Keratinocyte (primary cell): ENCODE measurements around the gene CSMD2. TPM values are rescaled to one million over a fixed set of nuclear protein-coding genes. Genes with fewer than 3 reads are reported as not detected.

ENCODE experiments used
- DNase-seq: peaks from one replicate; pipeline ENCODE4 v3.0.0-alpha.2; 2011; ENCODE audit warnings: low read depth, missing footprints, low spot score
- FAIRE-seq: peaks from 2 replicates; lab custom pipeline; 2011; peaks lifted over from hg19 to GRCh38; lab: Jason Lieb, UNC
- H2AFZ ChIP-seq: 2 replicates; pipeline ENCODE4 v1.6.0; 2012; ENCODE audit warnings: low read length, control low read depth, inconsistent platforms; ENCODE audit not compliant: control insufficient read depth
- H3K27ac ChIP-seq: 2 replicates; pipeline ENCODE4 v1.5.1; 2011; ENCODE audit warnings: low read length; ENCODE audit not compliant: control insufficient read depth, insufficient read depth
- H3K27me3 ChIP-seq: 3 replicates; pipeline ENCODE4 v1.6.0; 2011; ENCODE audit warnings: low read length; ENCODE audit not compliant: control insufficient read depth, insufficient read depth; ENCODE audit errors: extremely low read depth
- H3K36me3 ChIP-seq, 2 experiments: 2 replicates in 1 of 2; 3 replicates in 1 of 2; pipeline ENCODE4 v1.5.1; 2011; ENCODE audit warnings: low read length in 2 of 2, mild to moderate bottlenecking in 1 of 2; ENCODE audit not compliant: control insufficient read depth in 2 of 2, insufficient read depth in 2 of 2; ENCODE audit errors: extremely low read depth in 1 of 2
- H3K4me1 ChIP-seq: 3 replicates; pipeline ENCODE4 v1.5.1; 2011; ENCODE audit warnings: low read length; ENCODE audit not compliant: control insufficient read depth, insufficient read depth; ENCODE audit errors: extremely low read depth
- H3K4me2 ChIP-seq: 3 replicates; pipeline ENCODE4 v1.6.0; 2011; ENCODE audit warnings: low read depth, low read length; ENCODE audit not compliant: control insufficient read depth, insufficient read depth; ENCODE audit errors: extremely low read depth
- H3K4me3 ChIP-seq, 3 experiments: fragments of 200-600 bp in 1 of 3; sonication (generic) in 1 of 3; 2 replicates in 2 of 3; 3 replicates in 1 of 3; pipeline ENCODE4 v1.5.1; 2011 to 2016; ENCODE audit warnings: low read length in 3 of 3, mild to moderate bottlenecking in 3 of 3, control low read depth in 2 of 3, inconsistent platforms in 1 of 3, low read depth in 1 of 3, mixed read lengths in 1 of 3, mixed run types in 1 of 3, moderate library complexity in 1 of 3; ENCODE audit not compliant: control insufficient read depth in 2 of 3, insufficient read depth in 2 of 3; ENCODE audit errors: extremely low read depth in 1 of 3
- H3K79me2 ChIP-seq: 2 replicates; pipeline ENCODE4 v1.6.0; 2012; ENCODE audit warnings: low read length; ENCODE audit not compliant: control insufficient read depth, insufficient read depth
- H3K9ac ChIP-seq: 3 replicates; pipeline ENCODE4 v1.6.0; 2011; ENCODE audit warnings: low read length; ENCODE audit not compliant: control insufficient read depth, insufficient read depth; ENCODE audit errors: extremely low read depth
- H3K9me1 ChIP-seq: 3 replicates; pipeline ENCODE4 v1.6.0; 2011; ENCODE audit warnings: low read length; ENCODE audit not compliant: control insufficient read depth, insufficient read depth; ENCODE audit errors: extremely low read depth
- H3K9me3 ChIP-seq: 2 replicates; pipeline ENCODE4 v1.5.1; 2012; ENCODE audit warnings: low read depth, low read length; ENCODE audit not compliant: control insufficient read depth
- H4K20me1 ChIP-seq: 3 replicates; pipeline ENCODE4 v1.6.0; 2011; ENCODE audit warnings: low read length; ENCODE audit not compliant: control insufficient read depth, insufficient read depth; ENCODE audit errors: extremely low read depth
- CTCF ChIP-seq, 3 experiments: IDR thresholded peaks in 1 of 3; conservative IDR thresholded peaks in 1 of 3; optimal IDR thresholded peaks in 1 of 3; 2 replicates in 2 of 3; 3 replicates in 1 of 3; pipeline versions ENCODE3 to v1.5.1; 2011; ENCODE audit warnings: low read length in 3 of 3, mild to moderate bottlenecking in 3 of 3, moderate library complexity in 2 of 3, control low read depth in 1 of 3, inconsistent platforms in 1 of 3; ENCODE audit not compliant: insufficient read depth in 2 of 3; ENCODE audit errors: extremely low read depth in 1 of 3
- EZH2 ChIP-seq: IDR thresholded peaks from one replicate; pipeline ENCODE4 v1.6.1; 2012; ENCODE audit warnings: inconsistent platforms, mild to moderate bottlenecking, low read length, moderate library complexity
- dilution Hi-C: fragments of 300-500 bp; cut with MboI; formaldehyde crosslinking; loops from one replicate; pipeline ENCODE4 v1.7.0; 2020; ENCODE audit warnings: low sequenced_read_pairs; ENCODE audit not compliant: extremely low pct_ligation_motif_present
- polyA plus RNA-seq, 5 experiments: library from polyadenylated mRNA; depleted of rRNA in 3 of 5; stranded (reverse) in 3 of 5; stranded (forward) in 1 of 5; unstranded in 1 of 5; fragments of >200 nt; gene quantifications; 1 replicate in 1 of 5; 2 replicates in 3 of 5; 3 replicates in 1 of 5; pipeline versions ENCODE4 v1.2.1 to v1.2.3, GENCODE V29; 2011 to 2012; ENCODE audit warnings: missing spikeins in 2 of 5, low read depth in 1 of 5, low replicate concordance in 1 of 5

CSMD2 gene
- polyA plus RNA-seq, 1 donor (not counting 4 experiments of a cell fraction or from before 2014, with no cell fraction given), result 2.0 TPM

GRCh38 chr1:33895976-33896375, 269.1 kb downstream of the CSMD2 start:
- Histone ChIP-seq H3K9me1 (no peaks in the 10 kb centered on the region), H3K9me3 (no peaks in the 10 kb centered on the region), H2AFZ (no peak overlapping the region), H3K4me1 (no peaks in the 10 kb centered on the region), H4K20me1 (no peaks in the 10 kb centered on the region), H3K79me2 (no peaks in the 10 kb centered on the region), H3K27me3 (no peaks in the 10 kb centered on the region), H3K36me3 (no peaks in the 10 kb centered on the region), H3K9ac (no peak overlapping the region), H3K4me3 (no peak overlapping the region), H3K4me2 (no peak overlapping the region), H3K27ac (no peak overlapping the region)
- no peak for FAIRE-seq
- TF ChIP-seq CTCF (optimal IDR thresholded peaks at IDR 0.05 in 1 of 3, IDR thresholded peaks at IDR 0.05 in 1 of 3, conservative IDR thresholded peaks at IDR 0.05 in 1 of 3; ENCODE audit: extremely low read depth in 1 of 3, insufficient read depth in 2 of 3, low read length in 3 of 3) (no peak), EZH2 (no peak)
- no peak for DNase-seq
- dilution Hi-C loops, result no loop called here

- Histone ChIP-seq H3K9me3 (no peaks in the 10 kb centered on the region), H3K4me1 (no peaks in the 10 kb centered on the region), H3K9ac (no peak overlapping the region), H3K4me3 (no peak overlapping the region), H2AFZ (no peak overlapping the region), H3K9me1 (no peaks in the 10 kb centered on the region), H3K79me2 (no peaks in the 10 kb centered on the region), H3K36me3 (no peaks in the 10 kb centered on the region), H3K4me2 (no peak overlapping the region), H3K27me3 (no peaks in the 10 kb centered on the region), H3K27ac (no peak overlapping the region), H4K20me1 (no peaks in the 10 kb centered on the region)
- dilution Hi-C loops, result no loop called here
- FAIRE-seq (no peak), DNase-seq (no peak)
- TF ChIP-seq CTCF (optimal IDR thresholded peaks at IDR 0.05 in 1 of 3, IDR thresholded peaks at IDR 0.05 in 1 of 3, conservative IDR thresholded peaks at IDR 0.05 in 1 of 3; ENCODE audit: extremely low read depth in 1 of 3, insufficient read depth in 2 of 3, low read length in 3 of 3) (no peak), EZH2 (no peak)
Measured at GRCh38 chr1:33895396-33895795, 269.6 kb downstream of the CSMD2 start.
